Measurements from ENCODE around the gene ZNF260.

ZNF260 gene

GRCh38 chr19:36489118-36489919 lies 38.8 kb downstream of the ZNF260 start, which contains the start of gene ZNF566:
ZNF566 (minus strand) TSS chr19:36489561; CDS start chr19:36476557, 13,004 bp downstream.
- peak; percentile 98 for DNase-seq

GRCh38 chr19:36488846-36489117 lies 39.3 kb downstream of the ZNF260 start:
- peak; percentile 54 for DNase-seq

- no peak for DNase-seq
Measured at GRCh38 chr19:36488118-36488845, 39.8 kb downstream of the ZNF260 start.

- DNase-seq, result peak; percentile 82
Measured at GRCh38 chr19:36483653-36484052, 44.4 kb downstream of the ZNF260 start.

- no peak for DNase-seq
Measured at GRCh38 chr19:36482876-36483275, 45.2 kb downstream of the ZNF260 start.

Data from MV-4-11 (cell line).